CD1c-positive myeloid dendritic cell (primary cell): ENCODE results near the gene NRBP1.

Experiments used
- DNase-seq: peaks from one replicate; pipeline ENCODE4 v3.0.0-alpha.2; 2016; ENCODE audit errors: extremely low spot score

NRBP1 gene

GRCh38 chr2:27489498-27490397 lies 61.3 kb downstream of the NRBP1 start, which contains the start of gene IFT172:
Gene IFT172, minus strand, starts transcription at chr2:27489743. Its CDS starts 90 bp downstream, at chr2:27489653.
- DNase-seq: peak; percentile 100
